Effector memory CD8-positive, alpha-beta T cell (primary cell): Measurements from ENCODE around the gene HOXD4.

Source experiments
- ATAC-seq: fragments of 150-1000 bp; cut with Tn5 transposase; replicated peaks from 2 replicates; pipeline ENCODE4 v1.10.0; 2021; ENCODE audit warnings: mild to moderate bottlenecking, moderate library complexity
- DNase-seq, 3 experiments: peaks; one replicate each; pipeline ENCODE4 v3.0.0; 2021
- H3K27ac Mint-ChIP-seq, 2 donors: one replicate each; pipeline ENCODE4 v1.8.0; 2022; ENCODE audit warnings: mild to moderate bottlenecking in 2 of 2, mixed read lengths in 2 of 2, moderate library complexity in 2 of 2
- H3K27me3 Mint-ChIP-seq, 2 donors: one replicate each; pipeline ENCODE4 v1.8.0; 2022; ENCODE audit warnings: mixed read lengths in 2 of 2
- H3K36me3 Mint-ChIP-seq: one replicate; pipeline ENCODE4 v1.8.0; 2022; ENCODE audit warnings: mild to moderate bottlenecking, moderate library complexity, mixed read lengths; ENCODE audit not compliant: insufficient read depth
- H3K4me1 Mint-ChIP-seq, 2 donors: one replicate each; pipeline ENCODE4 v1.8.0; 2022; ENCODE audit warnings: low read depth in 2 of 2, mixed read lengths in 2 of 2
- H3K4me3 Mint-ChIP-seq, 2 donors: one replicate each; pipeline ENCODE4 v1.8.0; 2022; ENCODE audit warnings: mild to moderate bottlenecking in 2 of 2, mixed read lengths in 2 of 2, moderate library complexity in 2 of 2
- H3K9me3 Mint-ChIP-seq, 2 donors: one replicate each; pipeline ENCODE4 v1.8.0; 2022; ENCODE audit warnings: mixed read lengths in 2 of 2

HOXD4 gene

DNA sequence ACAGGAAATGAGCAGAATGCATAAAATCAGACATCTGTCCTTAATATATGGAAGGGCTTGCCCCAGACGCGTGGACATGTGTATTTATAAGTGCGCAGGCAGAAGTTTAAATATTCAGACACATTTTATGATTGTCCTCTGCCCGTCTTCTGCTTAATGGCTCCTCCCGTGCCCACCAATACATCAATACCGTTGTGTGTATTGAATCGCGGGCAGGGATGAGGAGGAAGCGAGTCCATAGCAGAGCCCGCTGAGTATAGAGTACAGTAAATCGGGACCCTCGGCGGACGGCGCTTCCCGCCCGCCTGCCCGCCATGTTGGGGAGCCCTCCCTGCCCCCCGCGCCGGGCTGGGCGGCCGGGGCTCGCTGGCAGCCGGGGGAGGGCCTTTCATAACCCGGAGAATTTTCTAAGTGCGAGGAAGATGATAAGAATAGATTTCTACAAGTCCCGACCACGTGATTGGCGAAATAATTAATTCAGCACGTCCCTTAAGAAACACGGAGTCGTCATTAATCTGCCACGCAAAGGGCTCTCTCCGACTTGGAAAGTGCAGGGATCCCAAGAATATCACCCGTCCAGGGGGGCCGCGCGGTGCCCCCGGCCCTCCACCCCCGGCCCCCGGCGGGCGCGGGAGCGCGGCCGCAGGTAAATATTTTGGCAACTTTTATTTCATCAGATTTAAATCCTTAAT, 5.6 kb downstream of the HOXD4 start, which contains the start of gene HOXD3:
Gene HOXD3, plus strand, starts transcription at position 501 of the 692 bp plus-strand sequence. CDS start 11,808 bp downstream, outside the sequence.
- DNase-seq = no peak
- no peaks in the 10 kb centered on the region for H3K9me3 Mint-ChIP-seq
- no peak within 1 kb of the TSS for H3K27ac Mint-ChIP-seq
- H3K27me3 Mint-ChIP-seq = peaks cover 87 to 100% of the 10 kb centered on the region in 2 donors
- peak within 1 kb of the TSS; percentile 50 to 58 for H3K4me3 Mint-ChIP-seq
- no peak for ATAC-seq
- peaks cover 18% of the 10 kb centered on the region for H3K36me3 Mint-ChIP-seq
- peaks cover 9 to 11% of the 10 kb centered on the region in 2 donors for H3K4me1 Mint-ChIP-seq

DNA sequence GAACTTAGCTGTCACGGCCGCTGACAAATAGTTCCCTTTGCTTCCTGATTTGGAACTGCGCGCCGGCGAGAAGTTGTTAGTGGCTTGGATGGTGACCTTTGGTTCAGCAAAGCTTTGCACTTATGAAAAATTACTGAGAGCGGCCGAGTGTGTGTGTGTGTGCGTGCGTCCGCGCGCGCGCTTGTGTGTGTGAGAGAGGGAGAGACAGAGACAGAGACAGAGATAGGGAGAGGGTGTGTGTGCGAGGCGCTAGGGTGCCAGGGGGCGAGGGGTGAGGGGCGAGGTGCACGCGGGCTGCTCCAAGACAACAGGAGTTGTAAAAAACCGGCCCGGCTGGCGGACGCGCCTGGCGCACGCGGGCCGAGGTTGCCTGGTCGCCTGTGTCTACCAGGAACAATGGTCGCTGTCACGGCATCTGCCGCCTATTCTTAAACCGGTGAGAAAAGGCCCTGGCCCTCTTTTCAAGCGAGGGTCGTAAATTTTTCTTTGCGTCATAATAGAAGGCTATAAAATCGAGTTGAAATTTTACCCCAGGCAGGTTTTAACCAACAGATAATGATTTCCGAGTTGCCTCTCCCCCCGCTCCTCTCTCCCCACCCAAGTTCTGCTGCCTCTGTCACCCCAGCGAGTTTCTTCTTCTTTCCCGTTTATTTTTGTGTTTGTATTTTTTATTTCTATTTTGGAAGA, 6.3 kb downstream of the HOXD4 start:
- Mint-ChIP-seq H3K36me3 (peaks cover 18% of the 10 kb centered on the region), H3K9me3 (no peaks in the 10 kb centered on the region), H3K4me1 (peaks cover 9 to 11% of the 10 kb centered on the region in 2 donors), H3K4me3 (peak overlapping the region; percentile 50 to 58), H3K27me3 (peaks cover 87 to 100% of the 10 kb centered on the region in 2 donors), H3K27ac (no peak overlapping the region)
- DNase-seq (no peak), ATAC-seq (no peak)

DNA sequence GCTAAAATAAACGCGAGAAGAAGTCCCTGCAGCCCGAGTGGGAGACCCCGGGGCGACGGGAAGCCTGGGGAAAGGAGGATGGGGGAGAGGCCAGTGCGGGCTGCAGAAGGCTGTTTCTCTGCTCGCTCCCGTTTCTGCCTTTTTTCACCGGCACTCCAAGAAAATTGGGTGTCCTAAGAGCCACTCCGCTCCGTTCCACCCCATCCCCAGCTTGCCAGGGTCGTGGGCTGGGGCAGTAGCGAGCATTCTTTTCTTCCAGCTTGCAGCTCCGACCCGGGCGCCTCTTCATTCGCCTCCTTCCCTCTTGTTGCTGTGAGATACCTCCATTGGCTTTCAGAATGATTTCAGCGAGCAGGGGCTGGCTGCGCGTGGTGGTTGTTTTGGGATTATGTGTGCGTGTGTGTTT, 6.8 kb downstream of the HOXD4 start:
- peaks cover 9 to 11% of the 10 kb centered on the region in 2 donors for H3K4me1 Mint-ChIP-seq
- no peak for ATAC-seq
- peaks cover 87 to 100% of the 10 kb centered on the region in 2 donors for H3K27me3 Mint-ChIP-seq
- H3K4me3 Mint-ChIP-seq = peak overlapping the region in 1 of 2 donors; percentile 58
- H3K9me3 Mint-ChIP-seq = no peaks in the 10 kb centered on the region
- no peak overlapping the region for H3K27ac Mint-ChIP-seq
- H3K36me3 Mint-ChIP-seq = peaks cover 20% of the 10 kb centered on the region
- no peak for DNase-seq

DNA sequence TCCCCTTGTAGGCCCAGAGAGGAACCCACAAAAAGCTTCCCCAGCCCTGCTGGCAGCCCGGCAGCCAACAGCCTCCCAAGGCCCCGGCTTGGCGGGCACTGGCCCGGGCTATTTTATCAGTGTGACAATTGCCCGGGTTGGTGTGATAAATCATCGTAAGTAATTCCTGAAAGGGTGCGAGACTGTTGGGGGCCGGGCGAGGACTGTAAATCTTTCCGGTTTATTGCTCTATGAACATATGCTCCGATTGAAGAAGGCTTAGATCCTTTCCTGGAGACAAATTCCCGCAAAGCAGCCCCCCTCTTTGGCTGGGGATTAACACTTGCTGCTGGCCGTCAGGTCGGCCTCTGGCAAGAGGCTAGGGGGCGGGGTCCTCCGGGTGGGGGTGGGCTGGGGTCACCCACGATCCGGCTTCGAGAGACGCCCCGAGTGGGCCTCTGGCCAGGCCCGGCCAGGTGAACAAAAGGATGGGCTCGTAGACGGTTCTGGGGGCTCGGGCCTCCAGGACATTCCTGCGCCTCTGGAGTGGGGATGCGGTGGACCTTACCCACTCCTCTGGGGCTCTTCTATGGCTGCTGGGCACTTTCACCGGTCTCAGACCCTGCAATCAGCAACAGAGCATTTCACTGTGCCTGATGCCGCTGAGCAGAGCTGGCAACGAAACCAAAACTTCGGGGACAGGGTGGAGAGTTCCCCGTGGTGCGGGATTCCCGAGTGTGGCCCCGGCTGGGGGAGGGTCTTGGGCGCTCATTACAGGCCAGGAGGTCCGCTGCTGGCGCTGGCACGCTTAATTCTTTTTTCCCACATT, 7.7 kb downstream of the HOXD4 start:
- ATAC-seq (no peak), DNase-seq (no peak)
- peaks cover 0 to under 1% of the 10 kb centered on the region in 2 donors for H3K9me3 Mint-ChIP-seq
- H3K4me1 Mint-ChIP-seq = peaks cover 9 to 11% of the 10 kb centered on the region in 2 donors
- peaks cover 29% of the 10 kb centered on the region for H3K36me3 Mint-ChIP-seq
- H3K4me3 Mint-ChIP-seq = peak overlapping the region in 1 of 2 donors; percentile 14
- no peak overlapping the region for H3K27ac Mint-ChIP-seq
- H3K27me3 Mint-ChIP-seq = peaks cover 89 to 100% of the 10 kb centered on the region in 2 donors

DNA sequence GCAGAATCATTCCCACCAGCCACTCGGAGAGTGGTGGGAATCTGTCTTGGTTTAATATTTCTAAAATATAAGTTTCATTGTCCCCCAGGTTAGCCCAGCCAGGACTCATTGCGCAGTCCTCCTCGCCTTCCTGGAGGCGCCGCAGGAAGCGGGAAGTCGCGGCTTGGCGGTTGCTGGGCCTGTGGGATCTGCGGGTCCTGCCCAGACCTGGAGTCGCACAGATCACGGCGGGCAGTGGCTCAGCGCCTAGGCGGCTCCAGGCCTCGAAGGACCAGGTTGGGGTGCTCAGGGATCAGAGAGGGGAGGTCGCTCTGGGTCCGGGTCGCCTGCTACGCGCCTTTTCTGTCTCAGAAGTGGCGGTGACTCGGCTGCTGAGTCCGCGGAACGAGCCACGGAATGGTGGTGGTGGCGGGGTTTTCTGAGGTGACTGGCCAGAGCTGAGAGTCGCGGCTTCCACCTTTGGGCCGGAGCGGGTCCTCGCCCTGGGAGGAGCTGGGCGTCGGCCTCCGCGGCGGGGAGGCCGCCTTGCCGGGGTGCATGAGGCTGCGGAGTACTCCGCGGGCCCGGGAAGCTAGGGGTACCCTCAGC, 8.4 kb downstream of the HOXD4 start:
- Mint-ChIP-seq H3K9me3 (peaks cover 0 to 4% of the 10 kb centered on the region in 2 donors), H3K36me3 (peaks cover 32% of the 10 kb centered on the region), H3K27me3 (peaks cover 89 to 100% of the 10 kb centered on the region in 2 donors), H3K4me3 (peak overlapping the region in 1 of 2 donors; percentile 14), H3K27ac (peak overlapping the region in 1 of 2 donors; percentile 23), H3K4me1 (peaks cover 14% of the 10 kb centered on the region in 2 donors)
- no peak for DNase-seq
- ATAC-seq = no peak

DNA sequence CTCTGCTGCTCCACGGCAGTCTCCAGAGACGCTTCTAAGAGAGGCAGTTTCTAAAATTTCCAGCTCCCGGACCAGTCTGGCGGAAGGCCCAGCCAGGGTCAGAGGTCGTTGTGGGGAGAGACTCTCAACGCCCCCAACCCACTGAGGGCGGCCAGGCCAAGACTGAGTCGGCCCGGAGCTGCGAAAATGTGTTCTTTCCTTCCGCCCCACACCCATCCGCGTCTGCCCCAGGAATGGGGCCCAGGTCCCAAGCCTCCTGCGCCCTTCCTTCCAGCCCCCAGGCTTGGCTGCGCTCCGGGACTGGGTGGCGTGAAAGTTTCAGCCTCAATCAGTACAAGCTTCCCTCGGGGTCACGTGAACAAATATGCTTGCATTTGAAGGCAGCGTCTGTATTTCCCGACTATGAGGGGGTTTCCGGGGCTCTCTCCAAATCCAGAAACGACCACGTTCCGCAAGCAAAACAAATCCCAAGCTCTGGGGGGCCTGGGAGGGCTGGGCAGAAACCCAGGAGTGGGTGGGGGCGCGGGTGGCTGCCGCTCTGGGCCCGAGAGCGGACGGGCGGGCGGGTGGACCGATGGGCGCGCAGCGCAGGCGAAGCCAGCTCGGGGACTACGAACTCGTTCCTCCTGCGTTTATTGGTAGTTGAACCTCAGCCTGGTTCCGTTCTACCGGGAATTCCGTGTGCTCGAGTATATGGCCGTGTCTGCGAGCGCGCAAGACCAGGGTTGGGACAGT, 9.1 kb downstream of the HOXD4 start:
- DNase-seq (no peak), ATAC-seq (no peak)
- Mint-ChIP-seq H3K27me3 (peaks cover 89 to 100% of the 10 kb centered on the region in 2 donors), H3K4me3 (no peak overlapping the region), H3K36me3 (peaks cover 37% of the 10 kb centered on the region), H3K4me1 (peaks cover 14 to 16% of the 10 kb centered on the region in 2 donors), H3K27ac (no peak overlapping the region), H3K9me3 (peaks cover 0 to 4% of the 10 kb centered on the region in 2 donors)

DNA sequence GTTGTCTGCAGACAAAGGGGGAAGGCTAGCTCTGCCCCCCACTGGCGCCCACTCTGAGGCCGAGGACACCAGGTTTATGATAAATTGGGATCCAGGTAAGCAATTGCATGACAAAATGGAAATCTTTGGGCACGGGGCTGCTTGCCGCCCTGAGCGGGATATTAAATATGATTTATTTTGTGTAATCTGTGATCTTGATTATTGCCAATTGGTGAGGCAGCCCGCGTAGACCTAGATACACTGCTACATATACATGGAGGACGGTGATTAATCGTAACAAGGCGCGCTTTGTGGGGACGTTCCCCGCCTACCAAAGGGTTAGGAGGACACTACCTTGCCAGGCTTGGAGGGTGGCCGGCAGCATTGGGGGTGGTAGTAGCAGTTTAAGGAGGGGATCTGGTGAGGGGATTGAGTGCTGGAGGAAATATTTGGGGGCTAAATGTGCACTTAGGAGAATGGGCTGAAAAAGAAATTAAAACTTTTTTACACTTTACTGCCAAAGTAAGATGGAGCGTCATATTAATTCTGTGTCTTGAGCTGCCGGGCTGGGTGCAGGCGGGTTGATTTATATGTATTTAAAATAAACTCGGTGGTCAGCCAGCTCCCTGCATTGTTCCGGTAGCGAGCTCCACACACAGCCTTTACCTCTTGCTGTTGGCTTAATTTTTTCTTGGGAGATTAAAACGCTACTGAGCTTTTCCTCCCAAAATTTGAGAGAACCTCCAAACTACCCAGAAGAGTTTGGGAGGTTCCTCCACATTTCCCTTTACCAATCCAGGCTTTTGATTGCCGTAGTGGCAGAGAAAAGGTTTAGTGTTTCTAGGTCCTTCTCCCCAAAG, 9.9 kb downstream of the HOXD4 start:
- H3K27me3 Mint-ChIP-seq = peaks cover 89 to 100% of the 10 kb centered on the region in 2 donors
- peaks cover 14 to 16% of the 10 kb centered on the region in 2 donors for H3K4me1 Mint-ChIP-seq
- H3K9me3 Mint-ChIP-seq = peaks cover 0 to 4% of the 10 kb centered on the region in 2 donors
- DNase-seq (no peak), ATAC-seq (no peak)
- peaks cover 37% of the 10 kb centered on the region for H3K36me3 Mint-ChIP-seq
- no peak overlapping the region for H3K27ac Mint-ChIP-seq
- H3K4me3 Mint-ChIP-seq = no peak overlapping the region

DNA sequence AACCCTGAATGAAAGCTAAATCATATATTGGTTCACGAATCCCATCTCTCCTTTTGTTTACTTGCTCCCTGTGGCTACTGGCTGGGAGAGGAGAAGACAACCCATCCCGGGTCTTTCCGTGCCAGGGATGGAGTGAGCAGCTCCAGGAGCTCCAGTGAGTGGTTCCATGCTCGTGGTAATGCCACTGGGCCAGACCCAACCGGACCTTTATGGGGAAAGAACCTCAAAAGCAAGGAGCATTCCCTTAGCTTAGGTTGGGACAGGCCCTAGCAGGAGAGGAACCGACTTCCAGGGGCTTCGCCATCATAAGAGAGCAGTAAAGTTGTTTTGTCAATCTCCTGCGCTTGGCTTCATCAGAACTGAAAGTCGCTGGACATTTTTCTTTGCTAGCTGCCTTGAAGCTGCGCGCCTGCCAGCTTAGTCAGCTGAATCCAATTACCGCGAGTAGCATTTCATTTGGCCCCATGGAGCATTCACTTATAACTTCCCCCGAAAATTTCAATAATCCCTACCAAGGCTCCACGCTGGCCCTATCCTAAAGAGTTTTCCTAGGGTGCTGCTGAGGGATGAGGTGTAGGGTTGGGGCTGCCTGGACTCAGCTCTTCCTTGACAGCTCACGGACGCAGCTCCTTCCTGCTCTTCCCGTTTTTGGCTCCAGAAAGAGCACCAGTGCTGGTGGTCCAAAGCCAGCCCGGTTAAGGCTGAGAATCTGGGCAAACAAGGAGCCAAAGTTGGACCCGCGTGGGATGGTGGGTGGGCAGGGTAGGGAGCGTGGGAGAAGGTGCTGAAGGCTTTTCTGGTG, 10.7 kb downstream of the HOXD4 start:
- Mint-ChIP-seq H3K36me3 (peaks cover 37% of the 10 kb centered on the region), H3K27ac (no peak overlapping the region), H3K27me3 (peaks cover 91 to 100% of the 10 kb centered on the region in 2 donors), H3K4me1 (peaks cover 14 to 16% of the 10 kb centered on the region in 2 donors), H3K9me3 (peaks cover 0 to 4% of the 10 kb centered on the region in 2 donors), H3K4me3 (no peak overlapping the region)
- DNase-seq (no peak), ATAC-seq (no peak)

DNA sequence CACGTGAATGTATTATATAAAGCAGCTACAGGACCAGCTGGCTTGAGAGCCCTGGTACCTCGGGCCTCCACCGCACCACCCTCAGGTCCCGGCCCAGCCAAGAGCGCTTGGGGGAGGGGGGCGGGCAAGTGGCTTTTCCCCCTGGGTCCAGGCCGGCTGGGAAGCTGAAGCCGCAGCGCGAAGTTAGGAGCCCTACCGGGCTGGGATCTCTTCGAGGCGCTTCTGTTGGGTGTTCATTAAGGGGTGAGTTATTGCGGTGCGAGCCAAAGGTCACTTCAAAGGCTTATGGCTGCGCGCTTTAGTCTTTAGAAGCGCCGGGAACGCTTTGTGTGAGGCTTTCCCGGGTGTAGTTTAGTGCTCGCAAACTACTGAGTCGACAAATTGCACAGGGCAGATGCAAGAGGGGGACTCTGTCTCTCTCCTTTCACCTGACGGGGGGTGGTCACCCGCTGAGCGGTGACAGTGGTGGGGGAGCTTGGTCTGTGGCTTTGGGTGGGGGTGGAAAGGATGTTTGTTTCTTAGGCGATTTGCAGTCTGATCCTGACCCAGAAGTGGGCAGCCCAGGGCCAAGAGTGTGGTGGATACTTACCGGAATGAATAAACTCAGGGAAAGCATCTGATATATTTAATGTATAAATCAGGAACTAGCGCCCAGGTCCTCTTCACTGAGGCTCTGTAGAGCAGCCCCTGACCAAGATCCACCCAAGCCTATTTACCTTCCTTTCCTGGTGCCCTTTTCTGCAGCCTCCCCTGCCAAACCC, 11.7 kb downstream of the HOXD4 start:
- Mint-ChIP-seq H3K36me3 (peaks cover 30% of the 10 kb centered on the region), H3K4me1 (peaks cover 7 to 13% of the 10 kb centered on the region in 2 donors), H3K9me3 (peaks cover 0 to 4% of the 10 kb centered on the region in 2 donors), H3K27me3 (peaks cover 91 to 100% of the 10 kb centered on the region in 2 donors), H3K27ac (no peak overlapping the region), H3K4me3 (no peak overlapping the region)
- no peak for DNase-seq
- no peak for ATAC-seq

DNA sequence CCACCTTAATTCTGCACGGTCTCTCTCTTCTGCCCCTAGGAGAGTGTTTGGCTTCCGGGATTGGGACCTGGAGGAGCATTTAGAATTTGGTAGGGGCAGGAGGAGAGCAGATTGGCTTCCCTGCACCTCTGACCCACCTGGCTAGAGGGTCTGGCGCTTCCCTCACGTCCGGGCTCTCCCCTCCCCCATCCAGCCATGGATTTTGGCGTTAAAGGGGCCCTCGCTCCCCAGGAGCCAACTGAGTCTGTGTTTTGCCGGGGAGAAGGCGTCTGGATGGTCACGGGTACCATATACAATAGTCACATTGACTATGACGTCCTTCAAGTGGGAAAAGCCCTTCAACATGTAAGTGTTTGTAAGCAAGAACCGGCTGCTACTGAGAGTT, 12.3 kb downstream of the HOXD4 start:
- DNase-seq = no peak
- H3K36me3 Mint-ChIP-seq = peaks cover 30% of the 10 kb centered on the region
- H3K9me3 Mint-ChIP-seq = peaks cover 0 to 4% of the 10 kb centered on the region in 2 donors
- peaks cover 3 to 10% of the 10 kb centered on the region in 2 donors for H3K4me1 Mint-ChIP-seq
- H3K27ac Mint-ChIP-seq = no peak overlapping the region
- H3K27me3 Mint-ChIP-seq = peaks cover 86 to 100% of the 10 kb centered on the region in 2 donors
- H3K4me3 Mint-ChIP-seq = no peak overlapping the region
- ATAC-seq = no peak

DNA sequence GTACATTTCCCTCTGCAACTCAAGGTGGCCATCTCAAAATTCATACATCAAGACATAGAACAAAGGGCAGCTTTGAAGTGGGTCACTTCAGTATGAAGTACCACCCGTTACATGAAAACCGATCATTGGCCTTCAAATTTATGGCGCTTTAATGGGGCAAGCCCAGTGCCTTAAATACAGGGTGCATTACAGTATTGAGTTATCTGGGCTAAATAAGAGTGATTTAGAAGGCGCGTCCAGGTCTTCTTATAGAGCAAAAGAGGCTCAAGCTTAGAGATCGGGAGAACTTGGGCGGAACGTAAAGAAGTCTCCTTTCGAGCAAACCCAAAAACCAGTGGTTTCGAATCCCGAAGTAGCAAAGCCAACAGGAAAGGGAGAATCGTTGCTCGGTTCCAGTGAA, 12.9 kb downstream of the HOXD4 start:
- peak overlapping the region in 1 of 2 donors; percentile 37 for H3K4me3 Mint-ChIP-seq
- H3K36me3 Mint-ChIP-seq = peaks cover 30% of the 10 kb centered on the region
- DNase-seq = no peak
- peaks cover 3 to 10% of the 10 kb centered on the region in 2 donors for H3K4me1 Mint-ChIP-seq
- no peak for ATAC-seq
- H3K9me3 Mint-ChIP-seq = peaks cover 0 to 4% of the 10 kb centered on the region in 2 donors
- peaks cover 87 to 100% of the 10 kb centered on the region in 2 donors for H3K27me3 Mint-ChIP-seq
- H3K27ac Mint-ChIP-seq = no peak overlapping the region
